NCI-H526 treated with DMSO at 0.1 percent for 48 hours (cell line): Measurements from ENCODE around the gene TMEM242.
"Not testable (repeated sequence)": the region's sequence is repeated elsewhere in the genome, so short reads cannot be mapped to it uniquely, and the experiment has no call there.

Experiments used
- DNase-seq: peaks from one replicate; lab custom pipeline; 2025; lab: John Stamatoyannopoulos, UW

TMEM242 gene

GRCh38 chr6:157323255-157323965 lies at the start of gene TMEM242:
TSS of gene TMEM242 (minus strand) at chr6:157323519. CDS start at chr6:157323499, 20 bp downstream.
- no peak for DNase-seq

DNA sequence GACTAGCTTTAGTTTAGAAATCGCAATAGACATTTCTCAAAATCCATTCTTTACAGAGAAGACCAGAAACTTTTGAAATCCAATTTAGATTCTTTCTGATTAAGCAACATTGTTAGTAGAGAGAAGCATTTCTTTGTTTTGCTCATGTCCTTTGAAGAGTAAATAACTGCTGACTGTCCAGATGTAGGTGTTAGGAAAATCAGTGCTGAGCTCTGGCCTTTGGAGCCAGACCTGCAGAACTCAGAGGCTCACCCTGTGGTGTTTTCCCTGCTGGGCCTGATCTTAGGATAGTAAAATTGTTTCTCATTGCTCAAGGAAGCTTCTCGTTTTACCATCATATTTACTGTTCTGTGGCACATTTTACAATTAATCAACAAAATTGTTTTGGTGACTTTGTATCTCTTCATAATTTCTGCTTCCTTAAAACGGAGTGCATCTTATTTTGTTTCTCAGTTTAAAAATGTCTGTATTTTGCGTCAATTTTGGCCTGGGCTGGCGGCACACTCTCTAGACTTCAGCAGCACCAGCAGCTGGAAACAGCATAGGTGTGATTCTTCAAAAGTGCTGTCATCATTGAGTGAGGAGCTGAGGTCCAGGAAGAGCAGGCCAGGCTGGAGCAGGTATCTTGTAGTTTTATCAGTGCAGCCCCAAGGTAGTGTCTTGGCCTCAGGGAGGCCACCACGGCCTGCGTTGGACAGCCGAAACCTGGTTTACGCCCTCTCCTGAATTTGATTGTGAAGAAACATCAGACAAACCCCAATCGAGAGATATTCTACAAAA lies 49.4 kb upstream of the TMEM242 start:
- no peak for DNase-seq

DNA sequence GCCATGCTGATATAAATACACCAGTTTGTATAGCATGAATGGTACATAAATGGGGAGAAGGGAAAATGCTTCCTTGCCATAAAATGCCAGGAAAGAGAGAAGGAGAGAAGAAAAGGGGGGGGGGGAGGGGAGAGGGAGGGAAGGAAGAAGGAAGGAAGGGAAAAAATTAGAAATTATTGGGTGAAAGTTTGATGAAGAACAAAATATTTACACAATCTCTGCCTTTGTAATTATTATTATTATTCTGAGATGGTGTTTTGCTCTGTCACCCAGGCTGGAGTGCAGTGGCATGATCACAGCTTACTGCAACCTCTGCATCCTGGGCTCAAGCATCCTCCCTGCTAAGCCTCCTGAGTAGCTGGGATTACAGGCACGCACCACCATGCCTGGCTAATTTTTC lies 47.4 kb upstream of the TMEM242 start:
- DNase-seq, result no peak

GRCh38 chr6:157368359-157369049 lies 45.2 kb upstream of the TMEM242 start:
- no peak for DNase-seq

DNA sequence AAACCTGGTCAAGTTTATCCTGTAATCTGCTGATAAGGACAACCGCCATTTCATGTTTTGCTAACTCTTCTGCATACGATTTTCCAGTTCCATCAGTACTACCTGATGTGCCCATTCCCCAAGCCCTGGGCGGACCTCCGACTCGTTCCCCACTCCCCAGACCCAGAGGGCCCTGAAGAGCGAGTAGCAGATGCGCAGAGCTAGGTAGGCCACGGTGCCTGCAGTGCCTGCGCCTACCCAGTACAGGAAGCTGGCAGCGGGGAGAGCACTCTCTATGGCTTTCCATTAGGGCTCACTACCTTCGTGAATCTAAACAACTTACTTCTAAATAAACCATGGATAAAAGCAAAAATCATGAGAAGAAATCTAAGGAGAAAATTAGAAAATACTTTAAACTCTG lies 43.3 kb upstream of the TMEM242 start:
- no peak for DNase-seq

DNA sequence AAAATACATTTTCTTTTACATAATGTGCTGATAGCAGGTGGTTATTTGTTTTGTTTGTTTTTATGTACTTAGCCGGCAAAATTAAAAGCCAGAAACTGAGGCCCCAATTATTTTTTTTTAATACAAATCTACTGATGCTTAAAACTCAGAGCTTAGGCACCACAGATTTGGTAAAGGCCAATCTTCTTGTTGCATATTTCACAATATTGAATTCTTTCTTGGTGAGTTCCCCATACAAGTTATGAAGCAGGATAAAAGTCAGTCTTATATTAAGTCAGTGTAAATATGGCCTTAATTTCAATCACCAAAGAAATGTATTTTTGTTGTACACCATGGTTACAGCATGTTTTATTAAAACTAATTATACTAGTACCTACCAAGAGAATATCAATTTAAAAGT lies 41.4 kb upstream of the TMEM242 start:
- DNase-seq, result no peak

GRCh38 chr6:157361886-157362285 lies 38.6 kb upstream of the TMEM242 start:
- DNase-seq, result no peak

GRCh38 chr6:157358287-157358686 lies 35.0 kb upstream of the TMEM242 start:
- DNase-seq, result no peak

- no peak for DNase-seq
Observed at GRCh38 chr6:157346373-157346772, 23.1 kb upstream of the TMEM242 start.

DNA sequence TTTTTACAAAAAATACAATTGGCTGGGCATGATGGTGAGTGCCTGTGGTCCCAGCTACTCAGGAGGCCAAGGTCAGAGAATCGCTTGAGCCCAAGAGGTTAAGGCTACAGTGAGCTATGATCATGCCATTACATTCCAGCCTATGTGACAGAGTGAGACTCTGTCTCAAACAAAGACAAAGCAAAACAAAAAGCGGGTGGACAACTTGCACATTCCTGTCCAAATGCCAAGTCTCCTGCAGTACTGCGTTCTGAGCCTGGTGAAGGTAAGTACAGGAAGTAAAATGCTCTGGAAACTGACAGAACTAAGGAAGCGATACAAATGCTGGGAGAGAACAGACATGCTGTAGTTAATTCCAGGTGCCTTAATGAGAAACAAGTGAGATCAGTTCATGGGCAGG lies 20.4 kb upstream of the TMEM242 start:
- DNase-seq, result no peak

GRCh38 chr6:157339432-157339831 lies 16.1 kb upstream of the TMEM242 start:
- no peak for DNase-seq

DNA sequence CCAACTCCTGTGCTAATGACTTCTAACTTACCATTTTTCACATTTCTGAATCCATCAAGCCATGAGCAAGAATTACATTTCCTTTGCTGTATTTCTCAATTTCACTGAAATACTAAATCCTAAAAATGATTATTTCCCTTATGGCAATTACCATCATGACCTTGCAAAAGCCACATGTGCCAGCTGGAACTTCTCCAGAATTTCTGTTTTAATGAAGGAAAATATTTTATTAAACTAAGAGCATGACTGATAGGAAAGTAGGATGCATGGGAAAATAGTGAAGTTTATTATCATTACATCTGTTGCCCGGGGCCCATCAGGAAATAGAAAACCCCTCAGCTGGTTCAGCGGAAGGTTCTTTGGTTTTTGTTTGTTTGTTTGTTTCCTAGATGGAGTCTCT lies 14.4 kb upstream of the TMEM242 start:
- DNase-seq, result no peak

DNA sequence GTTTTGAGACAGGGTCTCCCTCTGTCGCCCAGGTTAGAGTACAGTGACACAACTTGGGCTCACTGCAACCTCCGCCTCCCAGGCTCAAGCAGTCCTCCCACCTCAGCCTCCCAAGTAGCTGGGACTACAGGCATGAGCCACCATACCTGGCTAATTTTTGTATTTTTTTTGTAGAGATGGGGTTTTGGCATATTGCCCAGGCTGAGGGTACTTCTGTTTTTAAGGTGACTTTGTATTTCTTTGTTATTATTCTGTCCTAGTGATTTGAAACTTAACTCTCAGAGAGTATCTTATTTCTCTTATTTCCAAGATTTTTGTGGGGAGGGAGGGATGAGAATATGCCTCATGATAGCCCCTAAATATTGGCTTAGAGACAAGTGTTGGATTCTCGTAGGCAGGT lies 14.0 kb upstream of the TMEM242 start:
- not testable (repeated sequence) for DNase-seq

- DNase-seq, result no peak
Observed at GRCh38 chr6:157335829-157336228, 12.5 kb upstream of the TMEM242 start.

- DNase-seq, result no peak
Observed at GRCh38 chr6:157333956-157334355, 10.6 kb upstream of the TMEM242 start.

DNA sequence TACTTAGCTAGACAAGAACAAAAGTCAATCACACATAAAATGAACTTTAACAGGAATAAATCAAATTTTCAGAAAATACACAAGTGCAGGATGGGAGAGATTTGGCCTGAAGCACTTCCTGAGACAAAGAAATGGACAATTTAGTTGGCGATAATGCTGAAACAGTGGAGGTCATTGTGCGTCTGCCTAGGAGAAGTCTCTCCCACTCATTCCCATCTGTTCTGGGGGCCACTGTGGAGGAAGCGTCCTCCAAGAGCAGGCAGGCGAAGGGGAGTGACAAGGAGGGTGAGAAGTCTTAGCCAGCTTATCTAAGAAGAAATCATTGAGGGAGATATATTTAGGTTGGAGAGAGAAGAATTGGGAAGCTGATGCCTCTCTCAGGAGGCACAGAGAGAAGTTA lies 10.2 kb upstream of the TMEM242 start:
- DNase-seq, result no peak

DNA sequence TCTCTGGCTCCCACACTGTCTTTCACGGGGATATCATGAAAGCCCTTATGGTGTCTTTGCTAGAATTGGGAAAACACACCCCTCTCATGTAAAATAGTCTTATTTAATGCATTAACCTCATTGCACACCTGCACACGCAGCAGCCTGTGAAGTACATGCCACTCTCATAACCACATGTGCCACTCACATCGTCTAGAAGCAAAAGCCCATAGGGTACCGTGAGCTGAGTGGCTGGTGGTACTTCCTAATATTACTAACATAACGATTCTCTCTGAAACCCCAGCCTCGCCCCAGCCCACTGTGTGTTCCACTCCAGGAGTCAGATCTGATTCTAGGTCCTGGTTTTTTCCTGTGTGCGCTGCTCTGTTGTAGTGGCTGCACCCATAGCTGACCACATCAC lies 9.5 kb upstream of the TMEM242 start:
- no peak for DNase-seq

DNA sequence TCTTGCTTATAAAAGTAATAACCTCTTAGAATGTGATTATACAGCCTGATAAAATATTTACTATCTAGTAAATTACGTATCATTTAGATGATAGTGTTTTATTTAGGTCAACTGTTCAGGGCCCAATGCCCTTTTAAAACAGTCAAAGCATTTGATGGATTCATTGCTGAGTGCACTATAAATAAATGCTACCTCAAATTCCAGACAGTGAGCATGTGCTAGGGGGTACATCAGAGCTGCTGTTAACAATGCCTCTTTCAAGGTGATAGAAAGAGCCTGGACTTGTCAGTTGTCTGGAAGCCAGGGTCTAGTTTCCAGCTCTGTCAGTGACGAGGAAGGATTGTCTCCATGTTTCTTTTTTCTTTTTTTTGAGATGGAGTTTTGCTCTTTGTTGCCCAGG lies 7.5 kb upstream of the TMEM242 start:
- DNase-seq, result no peak

DNA sequence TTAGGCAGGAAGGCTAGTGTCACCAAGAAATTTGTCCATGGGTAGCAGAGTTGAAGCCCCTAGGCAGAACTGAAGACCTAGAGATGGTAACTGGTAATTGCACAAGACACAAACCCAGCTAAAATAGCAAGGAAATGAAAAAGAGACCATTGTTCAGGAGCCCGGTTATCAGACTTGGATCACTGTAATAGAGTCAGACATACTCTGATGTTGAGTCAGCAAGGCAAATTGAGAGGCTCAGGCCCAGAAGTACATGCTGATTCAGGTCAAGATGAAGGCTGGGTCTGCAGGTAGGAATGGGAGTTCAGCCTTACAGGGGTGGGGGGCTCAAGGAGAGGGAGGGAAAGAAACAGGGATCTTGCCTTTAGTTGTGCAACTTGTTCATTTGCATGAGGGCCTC lies 6.5 kb upstream of the TMEM242 start:
- DNase-seq, result no peak

DNA sequence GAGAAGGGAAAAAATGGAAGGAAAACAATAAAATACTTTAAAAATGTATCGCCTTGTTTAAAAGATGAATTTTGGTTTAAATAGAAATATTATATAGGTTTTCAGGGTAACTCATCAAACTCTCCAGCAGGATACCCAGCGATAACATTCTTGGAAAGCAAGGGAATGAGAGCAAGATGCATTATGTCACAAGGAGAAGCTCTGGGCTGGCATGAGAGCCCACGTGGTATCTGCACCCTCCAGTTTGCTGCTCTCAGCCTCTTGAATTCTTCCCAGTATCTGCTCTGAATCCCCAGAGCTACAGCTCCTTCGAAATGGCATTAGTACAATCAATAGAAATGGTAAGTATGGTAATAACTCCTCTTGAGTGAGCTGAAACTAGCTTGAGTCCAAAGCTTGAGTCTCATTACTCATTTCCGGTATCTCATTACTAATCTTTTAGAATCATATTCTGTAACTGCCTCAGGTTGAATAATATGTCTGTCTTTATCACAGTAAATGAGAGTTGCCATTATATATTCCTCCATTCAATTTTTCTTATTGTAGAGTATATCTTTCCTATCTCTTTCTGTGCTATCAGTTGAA lies 4.9 kb upstream of the TMEM242 start:
- no peak for DNase-seq

DNA sequence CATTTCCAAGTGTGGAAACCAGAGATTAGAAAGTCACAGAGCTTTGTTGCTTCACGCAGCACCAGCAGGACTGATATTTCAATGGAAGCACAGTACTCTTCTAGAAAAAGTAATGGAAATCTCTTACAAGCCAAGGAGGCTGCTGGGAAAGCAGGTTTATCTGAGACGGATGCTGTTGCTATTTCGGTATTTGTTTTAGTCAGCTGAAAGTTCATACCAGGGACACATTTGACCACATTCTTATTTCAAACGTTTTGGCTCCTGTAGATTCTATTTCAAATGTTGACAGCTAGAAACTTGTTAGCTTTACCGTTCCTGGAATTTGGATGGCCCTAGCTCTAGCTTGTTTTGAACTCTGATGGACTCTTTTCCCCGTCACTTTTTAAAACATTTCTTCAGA lies 3.7 kb upstream of the TMEM242 start:
- no peak for DNase-seq

DNA sequence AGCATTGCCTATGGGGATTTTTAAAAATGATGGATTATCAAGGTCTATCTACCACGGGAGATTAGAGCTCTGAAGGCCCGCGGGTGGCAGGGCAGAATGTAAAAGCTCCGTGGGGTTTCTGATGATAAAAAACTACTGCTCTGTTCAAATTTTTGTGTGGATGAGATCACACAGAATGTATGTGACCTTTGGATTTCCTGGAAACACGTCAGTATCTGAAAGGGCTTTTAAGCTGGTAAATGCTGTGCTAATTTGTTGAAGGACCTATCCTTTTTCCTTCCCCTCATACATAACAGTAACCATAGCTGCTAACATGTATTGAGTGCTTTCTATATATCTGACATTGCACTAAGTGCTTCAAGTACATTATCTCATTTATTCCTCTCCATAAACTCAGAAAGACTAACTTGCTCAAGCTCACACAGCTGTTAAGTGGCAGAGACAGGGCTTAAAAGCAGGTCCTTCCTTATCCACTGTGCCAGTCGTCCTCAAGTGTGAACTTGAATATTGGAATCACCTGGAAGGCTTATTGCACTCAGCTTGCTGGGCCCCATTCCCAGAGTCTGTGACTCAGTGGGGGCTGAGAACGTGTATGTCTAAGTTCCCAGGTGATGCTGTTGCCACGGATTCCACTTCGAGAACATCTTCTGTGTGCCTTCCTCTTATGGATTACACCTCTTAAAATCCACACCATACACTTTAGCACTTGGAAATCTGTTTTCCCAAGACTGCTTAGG lies 1.9 kb upstream of the TMEM242 start:
- no peak for DNase-seq
